ENCODE data around the gene OR4D9. TPM values are rescaled to one million over a fixed set of nuclear protein-coding genes. Genes with fewer than 3 reads are reported as not detected.

The OR4D9 gene
- total and polyA plus RNA-seq, 2 of the 8 experiments (the other 6 are each of a cell fraction or from before 2014, with no cell fraction given), result not detected

DNA sequence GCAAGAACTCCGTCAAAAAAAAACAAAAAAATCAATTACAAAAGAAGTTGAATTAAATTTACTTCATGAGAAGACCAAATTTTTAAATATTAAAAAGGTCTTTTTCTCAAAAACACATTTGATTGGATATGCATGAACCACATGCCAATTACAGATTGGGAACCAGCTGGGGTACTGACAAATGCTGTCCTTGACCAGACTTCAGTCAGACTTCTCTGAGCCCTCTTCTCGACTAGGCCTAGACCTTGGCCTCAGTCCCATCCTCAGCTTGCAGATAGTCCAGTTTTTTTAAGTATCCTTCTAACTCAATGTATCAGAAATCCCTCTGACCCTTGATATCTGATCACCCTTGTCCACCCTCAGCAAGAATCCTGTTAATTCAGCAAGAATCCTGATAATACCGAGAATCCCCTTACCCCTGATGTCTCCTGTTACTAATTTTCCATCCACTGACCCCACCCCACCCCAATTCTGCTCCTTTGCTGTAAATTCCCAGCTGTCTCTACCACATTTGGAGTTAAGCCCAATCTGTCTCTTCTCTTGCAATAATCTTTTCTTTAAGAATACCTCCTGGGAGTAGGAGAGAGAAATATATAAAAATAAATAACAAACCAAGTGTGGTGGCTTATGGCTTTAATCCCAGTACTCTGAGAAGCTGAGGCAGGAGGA, 30.9 kb downstream of the OR4D9 start:
- POLR2A ChIA-PET (ENCODE audit: partially characterized antibody), result no interaction called here
- CTCF ChIA-PET (ENCODE audit: partially characterized antibody), result interaction anchor here (0.6 to 1.2 kb wide), 4 partner anchors 10 to 279 kb away, joined by 3 to 4 read pairs (median 3); no protein-coding TSS in a partner anchor
- 92% methylated on average over 3 of the region's 3 CpGs; no CpG with 5 or more reads in 1 of the 2 experiments for WGBS, 2 experiments (ENCODE audit: extremely low coverage in 1 of 2, insufficient coverage in 1 of 2, insufficient read length in 1 of 2, insufficient replicate concordance in 2 of 2, low coverage in 1 of 2, low lambda C conversion rate in 2 of 2, missing lambda C conversion rate in 1 of 2)
- Histone ChIP-seq H4K91ac (replicated peaks; ENCODE audit: insufficient read length, low read length) (no peak overlapping the region), H3K36me3 (ENCODE audit: control insufficient read depth in 2 of 4, insufficient read depth in 4 of 4, low read length in 3 of 4) (no peaks in the 10 kb centered on the region), H4K5ac (ENCODE audit: insufficient read length, low read depth, low read length) (no peak overlapping the region), H2AFZ (ENCODE audit: low read length) (no peak overlapping the region), H3K79me2 (ENCODE audit: control insufficient read depth in 1 of 2, insufficient read depth in 2 of 2, low read length in 2 of 2) (no peaks in the 10 kb centered on the region), H3K9me3 (ENCODE audit: insufficient read depth in 2 of 2, low read depth in 1 of 2, low read length in 1 of 2) (no peaks in the 10 kb centered on the region), H2BK15ac (ENCODE audit: low read length) (no peak overlapping the region), H3K9ac (replicated peaks in 1 of 4; ENCODE audit: extremely low read depth in 1 of 4, low read depth in 3 of 4, low read length in 3 of 4) (no peak overlapping the region), H3K4ac (replicated peaks; ENCODE audit: insufficient read length, low read depth, low read length) (no peak overlapping the region), H3K79me1 (ENCODE audit: low read depth, low read length) (no peaks in the 10 kb centered on the region), H4K20me1 (replicated peaks in 1 of 2; ENCODE audit: control insufficient read depth in 1 of 2, insufficient read depth in 2 of 2, low read length in 2 of 2) (no peaks in the 10 kb centered on the region), H3K4me1 (replicated peaks in 1 of 4; ENCODE audit: control insufficient read depth in 3 of 4, insufficient read depth in 4 of 4, low read length in 3 of 4) (peaks cover 0 to 2% (median 0%) of the 10 kb centered on the region in 4 experiments; a peak in 2 of 7 replicates), H2BK20ac (ENCODE audit: low read length) (no peak overlapping the region), H3K4me2 (ENCODE audit: insufficient read depth in 1 of 2, low read depth in 2 of 2, low read length in 2 of 2) (no peak overlapping the region), H3K56ac (replicated peaks; ENCODE audit: insufficient read length, low read depth, low read length) (no peak overlapping the region), H3K18ac (ENCODE audit: extremely low read depth, low read length) (no peak overlapping the region), H4K8ac (ENCODE audit: extremely low read depth, insufficient read depth, low read length) (no peak overlapping the region), H2BK120ac (replicated peaks; ENCODE audit: low read depth, low read length) (no peak overlapping the region), H3K14ac (ENCODE audit: insufficient read length) (no peak overlapping the region), H3K27ac (ENCODE audit: low read depth, low read length) (no peak overlapping the region), H3K27me3 (replicated peaks in 1 of 4; ENCODE audit: control insufficient read depth in 3 of 4, extremely low read depth in 1 of 4, insufficient read depth in 3 of 4, low read length in 3 of 4) (no peaks in the 10 kb centered on the region), H3K23ac (ENCODE audit: insufficient read length) (no peak overlapping the region), H2AK5ac (ENCODE audit: low read depth, low read length) (no peak overlapping the region), H3K4me3 (ENCODE audit: extremely low read depth in 1 of 4, insufficient read depth in 2 of 4, low read depth in 3 of 4, low read length in 4 of 4) (no peak overlapping the region), H2BK5ac (ENCODE audit: low read depth, low read length) (no peak overlapping the region), H2BK12ac (ENCODE audit: low read depth, low read length) (no peak overlapping the region), H3K23me2 (ENCODE audit: low read depth, low read length) (no peaks in the 10 kb centered on the region)
- no peak for DNase-seq (ENCODE audit: low read depth in 1 of 2, low spot score in 2 of 2)
- no peak for FAIRE-seq
- TF ChIP-seq SP4 (IDR thresholded peaks at IDR 0.05; ENCODE audit: low read length) (no peak), SP2 (IDR thresholded peaks at IDR 0.05; ENCODE audit: low read length) (no peak), RBBP5 (IDR thresholded peaks at IDR 0.05; ENCODE audit: borderline replicate concordance, low read depth, low read length) (no peak), JUND (IDR thresholded peaks at IDR 0.05; ENCODE audit: low read length) (no peak), MAFK (IDR thresholded peaks at IDR 0.05; ENCODE audit: low read depth, low read length) (no peak), SRF (IDR thresholded peaks at IDR 0.05; ENCODE audit: low read depth, low read length) (no peak), CEBPB (IDR thresholded peaks at IDR 0.05; ENCODE audit: low read depth, low read length) (no peak), FOSL1 (IDR thresholded peaks at IDR 0.05; ENCODE audit: insufficient read depth, low read depth, low read length) (no peak), SP1 (IDR thresholded peaks at IDR 0.05; ENCODE audit: low read depth, low read length) (no peak), SUZ12 (IDR thresholded peaks at IDR 0.05; ENCODE audit: low read length) (no peak)
- TF ChIP-seq, protein P1, sequence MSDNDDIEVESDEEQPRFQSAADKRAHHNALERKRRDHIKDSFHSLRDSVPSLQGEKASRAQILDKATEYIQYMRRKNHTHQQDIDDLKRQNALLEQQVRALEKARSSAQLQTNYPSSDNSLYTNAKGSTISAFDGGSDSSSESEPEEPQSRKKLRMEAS (IDR thresholded peaks at IDR 0.05), result no peak
- TF ChIP-seq, protein P2, sequence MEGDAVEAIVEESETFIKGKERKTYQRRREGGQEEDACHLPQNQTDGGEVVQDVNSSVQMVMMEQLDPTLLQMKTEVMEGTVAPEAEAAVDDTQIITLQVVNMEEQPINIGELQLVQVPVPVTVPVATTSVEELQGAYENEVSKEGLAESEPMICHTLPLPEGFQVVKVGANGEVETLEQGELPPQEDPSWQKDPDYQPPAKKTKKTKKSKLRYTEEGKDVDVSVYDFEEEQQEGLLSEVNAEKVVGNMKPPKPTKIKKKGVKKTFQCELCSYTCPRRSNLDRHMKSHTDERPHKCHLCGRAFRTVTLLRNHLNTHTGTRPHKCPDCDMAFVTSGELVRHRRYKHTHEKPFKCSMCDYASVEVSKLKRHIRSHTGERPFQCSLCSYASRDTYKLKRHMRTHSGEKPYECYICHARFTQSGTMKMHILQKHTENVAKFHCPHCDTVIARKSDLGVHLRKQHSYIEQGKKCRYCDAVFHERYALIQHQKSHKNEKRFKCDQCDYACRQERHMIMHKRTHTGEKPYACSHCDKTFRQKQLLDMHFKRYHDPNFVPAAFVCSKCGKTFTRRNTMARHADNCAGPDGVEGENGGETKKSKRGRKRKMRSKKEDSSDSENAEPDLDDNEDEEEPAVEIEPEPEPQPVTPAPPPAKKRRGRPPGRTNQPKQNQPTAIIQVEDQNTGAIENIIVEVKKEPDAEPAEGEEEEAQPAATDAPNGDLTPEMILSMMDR (IDR thresholded peaks at IDR 0.05; ENCODE audit: control extremely low read depth in 1 of 3, insufficient read depth in 1 of 3, low read depth in 1 of 3, low read length in 3 of 3), result no peak

Measured in H1 (cell line).